NCI-H2171 treated with DMSO at 0.1 percent for 48 hours (cell line): ENCODE results near the gene SP4.
"Not testable (repeated sequence)": the region's sequence is repeated elsewhere in the genome, so short reads cannot be mapped to it uniquely, and the experiment has no call there.

Source experiments
- DNase-seq: peaks from one replicate; lab custom pipeline; 2025; lab: John Stamatoyannopoulos, UW

Gene SP4

GRCh38 chr7:21526007-21526406 lies 98.1 kb downstream of the SP4 start:
- DNase-seq, result peak; percentile 2

DNA sequence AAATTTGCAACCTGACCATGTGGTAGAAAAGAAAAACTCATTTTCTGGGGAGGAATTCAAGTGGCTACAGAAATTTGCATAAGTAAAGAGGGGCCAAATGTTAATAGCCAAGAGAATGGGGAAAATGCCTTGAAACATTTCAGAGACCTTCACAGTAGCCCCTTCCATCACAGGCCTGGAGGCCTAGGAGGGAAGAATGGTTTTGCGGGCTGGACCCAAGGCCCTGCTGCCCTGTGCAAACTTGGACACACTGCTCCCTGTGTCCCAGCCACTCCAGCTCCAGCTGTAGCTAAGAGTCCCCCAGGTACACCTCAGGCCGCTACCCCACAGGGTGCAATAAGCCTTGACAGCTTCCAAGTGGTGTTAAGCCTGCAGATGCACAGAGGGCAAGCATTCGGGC lies 98.6 kb downstream of the SP4 start:
- DNase-seq, result no peak

DNA sequence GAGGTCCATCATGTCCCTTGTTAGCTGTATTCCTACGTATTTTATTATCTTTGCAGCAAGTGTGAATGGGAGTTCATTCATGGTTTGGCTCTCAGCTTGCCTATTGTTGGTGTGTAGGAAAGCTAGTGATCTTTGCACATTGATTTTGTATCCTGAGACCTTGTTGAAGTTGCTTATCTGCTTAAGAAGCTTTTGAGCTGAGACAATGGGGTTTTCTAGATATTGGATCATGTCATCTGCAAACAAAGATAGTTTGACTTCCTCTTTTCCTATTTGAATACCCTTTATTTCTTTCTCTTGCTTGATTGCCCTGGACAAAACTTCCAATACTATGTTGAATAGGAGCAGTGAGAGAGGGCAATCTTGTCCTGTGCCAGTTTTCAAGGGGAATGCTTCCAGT lies 104.6 kb downstream of the SP4 start:
- DNase-seq, result not testable (repeated sequence)

DNA sequence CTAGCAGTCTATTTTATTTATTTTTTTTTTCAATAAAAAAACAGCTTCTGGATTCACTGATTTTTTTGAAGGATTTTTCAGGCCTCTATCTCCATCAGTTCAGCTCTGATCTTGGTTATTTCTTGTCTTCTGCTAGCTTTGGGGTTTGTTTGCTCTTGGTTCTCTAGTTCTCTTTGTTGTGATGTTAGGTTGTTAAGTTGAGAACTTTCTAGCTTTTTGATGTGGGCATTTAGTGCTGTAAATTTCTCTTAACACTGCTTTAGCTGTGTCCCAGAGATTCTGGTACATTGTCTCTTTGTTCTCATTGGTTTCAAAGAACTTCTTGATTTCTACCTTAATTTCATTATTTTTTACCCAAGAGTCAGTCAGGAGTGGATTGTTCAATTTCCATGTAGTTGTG lies 105.8 kb downstream of the SP4 start:
- not testable (repeated sequence) for DNase-seq

DNA sequence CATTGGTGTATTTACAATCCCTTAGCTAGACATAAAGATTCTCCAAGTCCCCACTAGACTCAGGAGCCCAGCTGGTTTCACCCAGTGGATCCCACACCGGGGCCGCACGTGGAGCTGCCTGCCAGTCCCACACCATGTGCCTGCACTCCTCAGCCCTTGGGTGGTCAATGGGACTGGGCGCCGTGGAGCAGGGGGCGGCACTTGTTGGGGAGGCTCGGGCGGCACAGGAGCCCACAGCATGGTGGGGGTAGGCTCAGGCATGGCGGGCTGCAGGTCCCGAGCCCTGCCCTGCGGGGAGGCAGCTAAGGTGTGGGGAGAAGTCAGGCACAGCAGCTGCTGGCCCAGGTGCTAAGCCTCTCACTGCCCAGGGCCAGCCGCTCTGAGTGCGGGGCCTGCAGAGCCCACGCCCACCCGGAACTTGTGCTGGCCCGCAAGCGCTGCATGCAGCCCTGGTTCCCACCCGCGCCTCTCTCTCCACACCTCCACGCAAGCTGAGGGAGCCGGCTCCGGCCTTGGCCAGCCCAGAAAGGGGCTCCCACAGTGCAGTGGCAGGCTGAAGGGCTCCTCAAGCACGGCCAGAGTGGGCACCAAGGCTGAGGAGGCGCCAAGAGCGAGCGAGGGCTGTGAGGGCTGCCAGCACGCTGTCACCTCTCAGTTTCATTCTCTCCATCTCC lies 108.7 kb downstream of the SP4 start:
- DNase-seq, result not testable (repeated sequence)

- DNase-seq, result no peak
These were observed 111.1 kb downstream of the SP4 start for GRCh38 chr7:21538936-21539495.

DNA sequence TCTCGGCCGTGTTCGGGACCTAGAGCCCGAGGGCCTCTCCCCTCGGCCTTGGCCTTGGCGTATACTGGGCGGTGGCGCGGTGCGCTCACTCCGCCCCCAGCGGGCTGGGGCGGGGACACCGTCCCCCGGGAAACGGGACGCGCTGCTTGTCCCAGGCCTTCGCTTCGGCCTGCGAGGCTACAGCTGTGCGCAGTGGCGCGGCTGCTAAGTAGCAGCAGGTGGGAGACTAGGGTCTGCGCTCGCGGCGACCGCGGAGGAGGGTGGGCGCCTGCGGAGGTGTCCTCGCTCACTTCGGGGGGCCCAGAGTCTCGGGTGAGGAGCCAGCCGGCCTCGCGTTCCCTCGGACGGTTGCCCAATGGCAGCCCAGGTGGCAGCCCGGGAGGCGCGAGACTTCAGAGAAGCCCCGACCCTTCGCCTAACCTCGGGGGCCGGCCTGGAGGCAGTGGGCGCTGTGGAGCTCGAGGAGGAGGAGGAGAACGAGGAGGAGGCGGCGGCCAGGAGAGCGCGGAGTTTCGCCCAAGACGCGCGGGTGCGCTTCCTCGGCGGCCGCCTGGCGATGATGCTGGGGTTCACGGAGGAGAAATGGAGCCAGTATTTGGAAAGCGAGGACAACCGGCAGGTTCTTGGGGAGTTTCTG lies 115.1 kb downstream of the SP4 start, which contains the start of gene DNAH11:
DNAH11 (plus strand) TSS at position 149 of the 637 bp plus-strand sequence; CDS start at position 356, 207 bp downstream.
- no peak for DNase-seq

DNA sequence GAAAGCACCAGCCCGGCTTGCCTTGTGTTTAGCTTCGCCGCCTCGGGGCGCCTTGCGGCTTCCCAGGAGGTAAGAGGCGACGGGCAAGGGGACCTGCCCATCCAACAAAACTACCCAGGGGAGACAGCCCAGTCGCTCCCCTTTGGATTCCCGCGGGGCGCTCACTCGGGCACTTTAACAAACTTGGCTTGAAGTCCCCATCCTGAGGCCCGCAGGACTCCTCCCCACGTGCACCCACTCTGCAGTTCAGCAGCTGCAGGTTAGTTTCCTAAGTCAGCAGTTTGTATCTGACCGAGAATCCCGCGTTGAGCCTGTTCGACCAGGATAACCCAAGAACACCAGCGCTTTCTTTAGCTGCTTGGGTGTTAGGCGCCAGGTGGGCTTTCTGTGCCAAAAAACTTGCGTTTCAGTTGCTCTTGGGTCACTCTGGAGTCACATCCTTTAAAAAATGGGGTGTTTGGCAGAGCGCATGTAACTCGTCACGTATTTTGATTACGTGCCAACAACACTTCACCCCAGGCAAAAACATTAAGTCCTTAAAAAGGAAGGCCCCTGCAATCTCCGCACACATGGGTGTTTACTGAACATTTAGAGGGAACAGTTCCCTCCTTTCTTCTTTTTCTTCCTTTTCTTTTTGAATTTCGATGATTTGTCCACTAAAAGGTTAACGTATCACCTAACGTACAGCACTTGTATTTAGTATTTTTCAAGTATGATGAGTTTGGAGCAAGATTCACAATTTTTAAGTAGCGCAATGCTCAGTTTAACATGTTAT lies 115.8 kb downstream of the SP4 start:
- no peak for DNase-seq

DNA sequence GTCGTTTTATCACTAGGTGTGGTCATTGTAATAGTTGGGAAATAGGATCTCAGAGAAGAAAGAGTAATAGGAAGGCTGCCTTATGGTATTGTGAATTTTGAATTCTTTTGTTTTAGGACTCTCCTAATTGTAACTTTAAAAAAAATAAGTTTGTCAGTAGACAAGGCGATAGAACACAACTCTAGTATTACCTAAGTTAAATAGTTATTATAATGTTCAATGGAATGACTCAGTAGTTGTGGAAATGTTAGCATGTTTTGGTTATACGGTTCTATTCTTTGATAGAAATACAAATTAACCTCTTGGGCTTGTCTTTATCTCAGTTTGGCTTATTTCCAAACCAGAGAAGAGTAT lies 116.4 kb downstream of the SP4 start:
- DNase-seq, result no peak

DNA sequence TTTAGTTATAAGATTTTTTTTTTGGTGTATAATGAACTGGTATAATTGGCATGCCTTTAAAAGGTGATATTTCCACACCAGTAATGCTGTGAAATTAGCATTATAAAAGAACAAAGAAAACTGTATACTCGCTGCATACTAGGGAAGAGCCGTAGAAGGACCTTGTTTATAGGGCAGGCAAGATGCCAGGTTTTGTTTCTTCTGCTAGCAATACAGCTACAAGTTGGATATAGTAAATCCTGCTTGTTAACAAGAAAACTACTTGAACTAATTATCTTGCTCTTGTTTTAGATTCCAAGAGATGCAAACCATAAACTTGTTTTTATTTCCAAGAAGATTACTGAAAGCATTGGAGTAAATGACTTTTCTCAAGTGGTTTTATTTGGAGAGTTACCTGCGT lies 116.8 kb downstream of the SP4 start:
- DNase-seq, result no peak

DNA sequence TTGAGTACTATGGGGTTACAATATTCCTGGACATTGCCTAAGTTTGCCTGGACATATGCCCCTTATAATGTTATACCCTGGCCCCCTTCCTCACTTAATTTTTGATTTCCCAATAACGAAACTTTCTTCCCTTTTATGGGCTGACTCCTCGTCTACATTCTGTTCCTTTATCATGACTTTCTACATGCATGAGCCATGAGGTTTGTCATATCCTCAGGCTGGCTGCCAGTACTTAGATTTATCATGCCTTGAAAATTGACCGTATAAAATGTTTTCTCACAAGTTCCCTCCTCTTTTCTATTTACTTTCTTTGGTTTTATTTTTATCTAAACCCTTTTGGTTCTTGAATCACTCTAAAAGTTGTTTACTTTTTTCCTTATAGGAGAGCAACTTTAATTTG lies 119.6 kb downstream of the SP4 start:
- DNase-seq, result no peak

DNA sequence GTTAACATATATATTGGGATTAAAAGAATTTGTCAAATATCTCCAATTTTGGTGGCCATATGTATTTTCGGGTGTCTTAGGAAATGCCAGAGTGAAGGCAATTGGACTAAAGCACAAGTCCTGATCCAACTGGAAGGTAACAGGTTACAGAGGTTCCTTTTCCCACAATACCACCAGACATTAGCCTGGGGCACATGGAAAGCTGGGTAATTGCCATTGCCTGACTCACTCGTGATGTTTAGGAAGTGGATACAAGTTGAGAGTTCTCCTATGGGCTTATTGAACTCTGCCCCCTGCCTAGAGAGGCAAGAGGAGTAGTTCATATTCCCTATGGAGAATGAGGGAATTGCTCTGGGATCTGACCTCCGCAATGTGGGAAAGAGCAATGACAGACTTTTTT lies 120.6 kb downstream of the SP4 start:
- no peak for DNase-seq

GRCh38 chr7:21550076-21550475 lies 122.2 kb downstream of the SP4 start:
- DNase-seq, result no peak

DNA sequence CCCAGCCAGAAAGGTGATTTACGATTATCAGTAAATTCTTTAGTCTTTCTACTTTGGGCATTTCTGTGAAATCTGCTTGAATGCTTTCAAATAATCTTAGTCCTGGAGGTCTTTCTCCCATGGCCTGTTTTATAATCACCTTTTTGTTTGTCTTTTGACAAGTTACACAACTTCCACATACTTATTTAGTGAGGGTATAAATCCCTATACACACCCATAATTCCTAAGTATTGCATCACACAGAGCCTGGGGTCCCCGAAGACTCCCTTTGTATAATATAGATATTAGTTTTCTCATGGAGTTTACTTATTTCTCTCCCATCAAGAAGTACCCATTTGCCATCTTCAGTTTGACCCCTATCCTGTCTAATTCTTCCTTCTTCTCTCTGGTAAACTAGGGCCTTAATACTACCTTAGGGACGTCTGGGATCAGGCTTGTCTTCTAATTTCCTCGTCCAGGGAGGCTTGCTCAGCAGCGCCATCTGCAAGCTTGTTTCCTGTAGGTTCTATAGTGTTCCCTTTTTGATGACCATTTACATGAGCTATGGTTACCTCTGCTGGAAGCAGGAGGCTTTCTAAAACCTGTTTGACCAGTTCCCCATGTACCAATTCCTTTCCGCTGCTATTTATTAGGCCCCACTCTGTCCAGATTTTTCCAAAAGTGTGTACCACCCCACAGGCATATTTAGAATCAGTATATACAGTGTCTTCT lies 123.1 kb downstream of the SP4 start:
- DNase-seq, result no peak

DNA sequence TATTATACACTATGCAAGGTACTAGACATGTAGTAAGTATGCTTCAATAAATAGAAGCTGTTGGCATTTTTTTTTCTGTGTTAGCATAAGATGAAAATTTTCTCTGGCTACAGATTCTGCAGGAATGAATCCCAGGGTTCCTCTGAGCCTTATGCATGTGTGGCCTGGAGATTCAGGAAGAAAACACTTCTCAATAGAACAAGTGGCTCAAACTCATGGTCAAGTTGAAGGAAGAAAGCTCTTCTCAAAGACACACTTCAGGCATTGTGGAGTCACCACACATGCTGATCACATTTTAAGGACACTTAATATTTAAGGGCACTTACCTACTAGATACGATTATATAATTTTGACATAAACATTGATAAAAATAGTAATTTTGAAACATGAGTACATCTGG lies 134.5 kb downstream of the SP4 start:
- no peak for DNase-seq
